ENCODE results near the gene UBA5.
"Not testable (repeated sequence)": the region's sequence is repeated elsewhere in the genome, so short reads cannot be mapped to it uniquely, and the experiment has no call there.

Gene UBA5

DNA sequence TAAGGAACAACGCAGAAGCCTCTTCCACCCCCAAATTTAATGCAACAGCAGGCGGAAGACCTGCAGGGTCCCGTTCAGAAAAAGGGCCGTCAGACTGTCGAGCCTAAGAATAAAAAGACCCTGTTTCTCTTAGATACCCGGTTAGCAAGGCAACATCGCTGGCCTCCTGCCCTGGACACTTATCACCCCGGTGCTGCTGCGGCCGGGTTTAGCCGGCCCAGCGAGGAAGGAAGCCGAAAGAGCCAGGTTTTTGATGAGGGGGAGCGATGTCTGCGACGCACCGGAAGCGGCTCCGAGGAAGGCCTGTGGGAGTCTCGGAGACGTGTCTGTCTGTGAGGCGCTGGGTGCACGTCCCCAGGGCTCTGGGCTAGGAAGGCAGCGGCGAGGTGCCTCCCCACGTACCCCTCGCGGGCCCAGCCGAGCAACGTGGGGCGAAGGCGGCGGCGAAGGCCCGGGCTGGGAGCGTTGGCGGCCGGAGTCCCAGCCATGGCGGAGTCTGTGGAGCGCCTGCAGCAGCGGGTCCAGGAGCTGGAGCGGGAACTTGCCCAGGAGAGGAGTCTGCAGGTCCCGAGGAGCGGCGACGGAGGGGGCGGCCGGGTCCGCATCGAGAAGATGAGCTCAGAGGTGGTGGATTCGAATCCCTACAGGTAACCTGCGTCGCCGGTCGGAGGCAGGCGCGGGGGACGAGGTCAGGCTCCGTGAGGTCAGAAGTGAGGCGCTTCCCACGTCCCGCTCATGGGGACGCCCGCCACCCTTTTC, at the start of gene UBA5:
Gene UBA5, plus strand, starts transcription at position 278 of the 759 bp plus-strand sequence. Its CDS starts 209 bp downstream, at position 487.
- DNase-seq = peak; percentile 59

DNA sequence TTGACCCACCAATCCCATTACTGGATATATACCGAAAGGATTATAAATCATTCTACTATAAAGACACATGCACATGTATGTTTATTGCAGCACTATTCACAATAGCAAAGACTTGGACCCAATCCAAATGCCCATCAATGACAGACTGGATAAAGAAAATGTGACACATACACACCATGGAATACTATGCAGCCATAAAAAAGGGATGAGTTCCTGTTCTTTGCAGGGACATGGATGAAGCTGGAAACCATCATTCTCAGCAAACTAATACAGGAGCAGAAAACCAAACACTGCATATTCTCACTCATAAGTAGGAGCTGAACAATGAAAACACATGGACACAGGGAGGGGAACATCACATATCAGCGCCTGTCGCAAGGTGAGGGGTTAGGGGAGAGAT, 44.8 kb upstream of the UBA5 start:
- not testable (repeated sequence) for DNase-seq

DNA sequence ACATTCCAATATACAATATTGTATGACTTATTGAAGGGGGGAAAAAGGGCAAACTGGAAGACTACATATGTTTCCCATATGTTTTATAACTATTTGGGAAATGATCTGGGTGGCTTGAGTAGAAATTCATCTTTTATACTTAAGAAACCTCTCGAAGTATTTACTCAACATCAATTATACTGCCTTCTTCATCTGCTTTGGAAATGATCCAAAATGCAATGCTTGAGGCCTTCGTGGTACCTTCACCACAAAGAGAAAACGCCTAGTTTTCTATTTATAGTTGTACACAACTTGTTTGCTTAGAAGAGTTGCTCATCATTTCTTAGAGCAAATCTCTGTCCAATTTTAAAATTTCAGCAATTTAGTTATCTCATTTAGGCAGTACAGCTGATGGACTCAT, 44.2 kb upstream of the UBA5 start:
- no peak for DNase-seq

DNA sequence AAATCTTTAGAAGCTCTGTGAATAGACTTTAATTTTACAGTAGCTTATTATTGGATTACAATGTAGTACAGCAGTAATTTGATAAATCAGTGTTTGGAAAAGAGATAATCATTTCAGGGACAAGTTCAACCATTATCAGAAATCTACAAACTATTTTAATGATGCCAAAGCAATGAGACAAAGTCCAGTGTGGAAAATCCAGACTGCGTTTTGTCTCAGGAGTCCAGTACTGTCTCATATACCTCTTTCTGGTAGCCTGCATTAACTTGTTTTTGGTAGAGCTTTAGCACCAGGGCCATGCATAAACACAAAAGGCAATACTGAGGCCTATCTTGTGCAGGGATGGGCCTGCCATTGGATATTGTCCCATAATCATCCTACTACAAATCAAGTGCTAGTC, 43.3 kb upstream of the UBA5 start:
- DNase-seq = no peak

DNA sequence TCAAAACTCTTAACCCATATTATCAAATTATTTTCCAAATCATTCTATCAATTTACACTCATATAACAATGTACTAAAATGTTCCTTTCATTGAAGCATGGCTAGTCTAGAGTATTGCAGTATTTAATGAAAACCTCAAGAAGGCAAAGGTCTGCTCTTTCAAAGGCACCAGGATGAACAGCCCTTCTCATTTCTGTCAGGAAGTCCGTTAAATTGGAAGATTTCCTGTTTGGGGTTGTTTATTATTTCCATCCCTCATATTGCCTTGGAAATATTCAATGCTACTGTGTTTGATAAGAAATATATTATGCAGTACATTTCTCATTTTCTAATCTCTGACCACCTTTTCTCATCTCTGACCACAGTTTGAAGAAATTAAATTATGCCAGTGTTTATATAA, 38.0 kb upstream of the UBA5 start:
- no peak for DNase-seq

DNA sequence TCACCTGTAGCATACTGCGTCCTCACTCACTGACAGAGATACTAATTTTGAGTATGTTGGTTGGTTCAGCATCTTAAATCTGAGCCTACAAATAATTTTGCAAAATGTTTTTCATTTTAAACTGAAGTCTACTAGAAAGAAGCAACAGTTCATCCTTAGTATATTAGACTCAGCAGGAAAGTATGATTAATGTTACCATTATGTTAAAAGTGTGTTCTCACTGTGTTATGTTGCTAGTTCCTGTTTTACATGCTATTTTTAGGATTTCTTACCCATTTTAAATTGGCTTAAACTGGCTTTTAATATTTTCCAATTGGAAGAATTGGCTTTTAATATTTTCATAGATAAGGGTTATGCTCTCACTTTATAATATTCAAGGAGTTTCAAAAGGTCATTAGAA, 37.4 kb upstream of the UBA5 start:
- no peak for DNase-seq

DNA sequence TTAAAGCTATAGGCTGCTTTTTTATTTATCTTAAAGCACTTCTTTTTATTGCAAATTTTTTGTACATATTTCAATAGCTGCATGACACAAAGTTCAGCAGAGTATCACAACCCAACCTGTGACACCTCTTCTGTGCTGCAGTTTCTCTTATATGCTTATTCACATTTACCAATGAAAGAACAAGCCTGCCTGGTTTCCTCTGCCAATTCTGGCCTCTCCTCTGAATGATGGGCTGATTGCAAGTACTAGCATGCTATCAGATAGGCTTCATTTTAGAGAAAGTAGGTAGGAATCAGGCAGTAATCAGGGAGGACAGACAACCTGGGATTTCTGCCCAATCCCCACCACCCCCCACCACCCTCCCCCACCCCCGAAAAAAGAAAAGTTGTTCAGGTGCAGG, 36.5 kb upstream of the UBA5 start:
- no peak for DNase-seq

DNA sequence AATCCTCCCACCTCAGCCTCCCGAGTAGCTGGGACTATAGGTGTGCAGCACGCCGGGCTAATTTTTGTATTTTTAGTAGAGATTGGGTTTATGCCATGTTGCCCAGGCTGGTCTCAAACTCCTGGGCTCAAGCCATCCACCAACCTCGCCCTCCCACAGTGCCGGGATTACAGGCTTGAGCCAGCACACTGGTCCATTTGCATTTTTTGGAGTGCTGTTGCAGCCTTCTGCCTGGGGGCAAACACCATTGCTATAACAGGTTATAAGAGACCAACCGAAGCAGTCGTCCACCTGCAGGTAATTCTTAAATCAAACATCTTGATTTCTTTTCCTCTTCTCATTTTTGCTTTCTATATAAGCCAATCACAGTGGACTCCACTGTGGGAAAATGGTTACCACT, 35.3 kb upstream of the UBA5 start:
- DNase-seq = no peak

DNA sequence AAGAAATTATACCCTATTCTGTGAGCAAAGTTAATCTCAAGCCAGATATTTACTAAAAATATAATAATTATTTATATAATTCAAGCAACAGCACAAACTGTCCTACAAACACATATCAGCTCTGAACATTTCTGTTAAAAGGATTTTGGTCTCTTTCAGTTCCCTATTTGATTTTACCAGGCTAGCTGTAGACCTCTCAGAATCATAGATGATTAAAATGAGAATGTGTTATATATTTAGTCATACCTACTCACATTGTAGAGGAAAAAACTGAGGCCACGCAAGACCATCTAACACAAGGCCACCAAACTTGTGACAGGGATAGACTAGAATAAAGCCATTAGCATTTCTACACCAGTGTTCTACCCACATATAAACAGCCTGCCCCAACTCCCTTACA, 34.5 kb upstream of the UBA5 start:
- DNase-seq = no peak

DNA sequence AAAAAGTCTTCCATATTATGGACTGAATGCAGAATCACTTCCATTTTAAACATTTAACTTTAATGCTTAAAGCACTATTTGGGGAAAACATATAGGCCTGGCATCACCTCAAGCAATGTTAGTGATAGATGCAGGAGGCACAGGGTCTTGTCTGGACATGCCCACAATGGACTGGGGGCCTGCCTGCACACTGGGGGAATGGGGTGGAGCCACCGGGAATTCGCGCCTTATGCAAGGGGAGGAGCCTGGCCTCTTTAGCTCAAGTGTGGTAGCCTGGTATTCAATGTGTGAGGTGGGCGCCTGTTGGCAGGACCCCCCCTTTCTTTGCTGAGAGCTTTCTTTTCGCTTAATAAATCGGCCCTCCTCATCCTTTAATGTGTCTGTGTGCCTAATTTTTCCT, 33.2 kb upstream of the UBA5 start:
- no peak for DNase-seq

DNA sequence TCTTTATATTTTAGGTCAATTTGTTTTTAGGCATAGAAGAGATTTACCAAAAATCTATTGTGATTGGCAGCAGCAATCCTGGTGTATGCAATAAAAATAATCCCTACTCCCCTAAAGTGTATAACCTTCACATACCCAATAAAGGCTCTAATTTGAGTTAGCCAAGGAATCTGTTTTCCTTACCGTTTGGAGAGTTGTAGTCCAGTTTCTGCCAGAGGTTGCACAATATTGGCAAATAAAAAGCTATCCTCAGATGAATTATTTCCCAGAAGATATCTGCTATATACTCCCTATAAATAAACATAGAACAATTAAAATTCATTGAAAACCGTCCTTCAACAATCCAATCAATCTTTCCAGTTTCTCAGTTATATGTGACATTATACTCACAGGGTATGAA, 32.0 kb upstream of the UBA5 start:
- no peak for DNase-seq

DNA sequence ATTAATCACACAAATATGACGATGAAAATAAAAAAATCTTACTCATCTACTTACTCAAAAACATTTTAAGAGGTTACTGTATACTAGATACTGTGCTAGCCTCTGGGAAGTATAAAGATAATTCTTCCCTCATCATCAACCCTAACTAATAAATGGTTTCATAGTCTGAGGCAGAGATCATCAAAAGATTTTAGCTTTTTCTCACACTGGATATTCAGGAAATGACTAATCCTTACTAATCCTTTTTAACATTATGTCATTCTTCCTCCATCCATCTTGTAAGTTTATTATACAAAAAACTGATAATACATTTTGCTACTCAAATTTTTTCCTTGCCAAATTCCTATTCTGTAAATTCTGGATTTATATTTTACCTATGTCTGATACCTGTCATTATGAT, 30.2 kb upstream of the UBA5 start:
- DNase-seq = no peak

DNA sequence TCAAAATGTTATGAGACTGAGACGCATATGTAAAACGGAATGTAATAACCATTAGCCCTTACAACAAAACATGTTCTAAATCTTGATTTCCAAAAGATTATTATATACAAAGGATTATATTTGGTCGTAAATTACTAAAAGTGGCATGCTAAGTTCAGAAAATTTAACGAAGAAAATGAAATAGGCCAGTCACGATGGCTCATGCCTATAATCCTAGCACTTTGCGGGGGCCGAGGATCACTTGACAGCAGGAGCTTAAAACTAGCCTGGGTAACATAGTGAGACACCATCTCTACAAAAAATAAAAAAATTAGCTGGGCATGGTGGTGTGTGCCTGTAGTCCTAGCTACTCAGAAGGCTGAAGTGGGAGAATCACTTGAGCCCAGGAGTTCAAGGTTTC, 29.5 kb upstream of the UBA5 start:
- no peak for DNase-seq

DNA sequence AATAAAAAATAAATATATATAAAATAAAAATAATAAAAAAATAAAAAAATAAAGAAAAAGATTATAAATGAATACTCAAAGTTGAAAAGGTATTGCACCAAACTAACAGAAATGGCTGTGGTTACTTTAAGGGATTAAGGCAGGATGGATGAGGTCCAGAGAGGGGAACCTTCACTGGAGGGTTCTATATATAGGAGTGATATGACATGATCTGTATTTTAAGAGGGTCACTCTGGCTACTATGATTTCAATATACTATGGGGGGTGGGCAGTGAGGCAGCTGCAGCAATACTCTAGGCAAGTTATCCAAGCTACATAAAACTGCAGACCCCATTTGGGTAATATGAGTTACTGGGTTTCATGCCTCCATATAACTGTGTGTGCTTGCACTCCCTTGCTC, 25.1 kb upstream of the UBA5 start:
- no peak for DNase-seq

DNA sequence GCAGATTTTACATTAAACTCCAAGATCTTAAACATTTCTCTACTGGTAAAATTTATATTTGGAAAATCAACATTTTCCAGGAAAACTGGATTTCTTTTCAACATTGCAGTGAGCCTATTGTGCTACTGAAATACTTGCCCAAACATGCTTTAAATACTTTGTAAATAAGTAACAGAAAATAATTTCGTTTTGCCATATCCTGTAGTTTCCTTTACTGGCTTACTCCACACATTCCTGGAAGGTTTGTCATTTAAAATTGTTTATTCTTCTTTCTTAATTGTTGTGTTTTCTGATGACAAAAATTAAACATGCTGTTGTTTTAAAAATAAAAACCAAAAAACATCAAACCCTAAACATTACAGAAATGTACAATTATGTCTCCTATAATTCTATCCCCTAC, 22.5 kb upstream of the UBA5 start:
- no peak for DNase-seq

DNA sequence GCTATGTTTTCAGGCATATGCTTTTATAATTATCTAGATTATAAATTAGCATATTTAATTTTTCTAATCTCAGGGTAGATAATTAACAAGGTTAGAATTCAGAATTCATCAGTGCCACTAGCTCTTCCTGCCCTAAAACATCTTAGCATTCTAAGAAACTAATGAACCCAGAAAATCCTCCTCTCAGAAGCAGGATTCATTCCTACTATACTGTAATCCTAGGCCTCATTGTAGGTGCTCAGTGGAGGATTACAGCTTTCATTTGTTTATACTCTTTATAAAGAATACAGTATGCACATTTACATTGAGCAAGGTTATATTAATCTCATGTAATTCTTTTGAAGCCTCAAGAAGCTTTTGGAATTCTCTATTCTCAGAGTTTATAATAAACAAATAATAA, 21.4 kb upstream of the UBA5 start:
- no peak for DNase-seq

DNA sequence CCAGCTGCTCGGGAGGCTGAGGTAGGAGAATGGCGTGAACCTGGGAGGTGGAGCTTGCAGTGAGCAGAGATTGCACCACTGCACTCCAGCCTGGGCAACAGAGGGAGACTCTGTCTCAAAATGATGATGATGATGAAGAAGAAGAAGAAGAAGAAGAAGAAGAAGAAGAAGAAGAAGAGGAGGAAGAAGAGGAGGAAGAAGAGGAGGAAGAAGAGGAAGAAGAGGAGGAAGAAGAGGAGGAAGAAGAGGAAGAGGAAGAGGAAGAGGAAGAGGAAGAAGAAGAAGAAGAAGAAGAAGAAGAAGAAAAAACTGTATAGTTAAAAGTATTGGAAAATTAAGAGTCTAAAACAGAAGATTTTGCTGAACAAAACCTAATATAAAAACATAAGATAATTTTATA, 18.7 kb upstream of the UBA5 start:
- DNase-seq = not testable (repeated sequence)

DNA sequence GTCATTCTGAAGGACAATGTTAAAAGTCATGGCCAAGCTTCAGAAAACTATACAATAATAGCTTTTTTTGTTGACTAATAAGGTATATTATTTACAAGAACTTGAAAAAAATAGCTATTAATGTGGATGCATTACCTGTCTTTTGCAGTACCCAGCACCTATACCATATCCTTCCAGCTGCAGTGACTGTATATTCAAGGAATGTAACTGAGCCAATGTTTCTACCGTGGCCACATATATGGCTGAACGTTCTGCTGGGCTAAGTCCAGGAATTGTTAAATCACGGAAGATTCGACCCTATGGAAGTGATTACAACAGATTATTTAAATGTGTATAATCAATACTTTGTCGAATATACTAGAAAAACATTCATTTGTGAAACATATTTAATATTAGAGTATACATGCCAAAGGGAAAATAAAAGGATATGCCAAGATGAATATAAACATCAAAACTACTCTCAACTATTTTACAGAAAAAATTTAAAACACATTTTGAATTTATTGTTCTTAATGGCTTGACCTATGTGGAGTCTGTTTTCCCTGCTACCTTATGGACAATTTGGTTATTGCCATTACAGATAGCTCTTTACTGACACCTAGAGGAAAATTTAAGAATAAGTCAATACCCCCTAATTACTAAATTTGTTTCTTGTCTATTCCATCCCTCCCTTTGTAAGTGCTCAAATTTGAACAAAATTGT, 18.1 kb upstream of the UBA5 start:
- DNase-seq = no peak

DNA sequence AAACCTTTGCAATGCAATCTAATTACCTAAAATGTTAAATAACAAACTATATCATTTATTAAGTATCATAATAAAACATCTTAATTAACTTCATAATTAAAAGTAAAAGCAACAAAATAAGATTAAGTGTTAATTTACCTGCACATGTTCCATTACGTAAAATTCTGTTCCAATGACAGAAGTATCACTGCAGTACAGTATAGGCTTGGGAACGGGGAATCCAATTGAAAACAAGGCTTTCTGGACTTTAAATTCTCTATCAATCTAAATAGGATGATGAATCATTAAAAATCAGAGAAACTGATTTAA, 17.6 kb upstream of the UBA5 start:
- DNase-seq = no peak

DNA sequence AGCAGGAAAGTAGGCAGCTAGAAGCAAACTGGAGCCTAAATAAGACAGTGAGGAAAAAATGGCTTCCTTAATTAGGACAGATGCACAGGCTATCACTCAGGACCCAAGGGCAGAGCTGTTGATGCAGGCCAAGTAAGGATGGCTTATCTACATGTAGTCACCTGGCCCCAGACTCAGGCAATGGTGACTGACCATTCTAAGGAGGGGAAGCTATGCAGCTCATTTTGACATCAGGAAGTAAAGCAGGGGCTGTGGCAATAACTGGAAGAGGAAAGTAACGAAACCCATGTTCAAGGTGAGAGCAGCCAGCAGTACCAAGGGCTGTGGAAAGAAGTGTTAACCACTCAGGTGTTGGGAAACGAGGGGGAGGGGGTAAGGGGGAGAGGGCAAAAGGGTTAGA, 16.8 kb upstream of the UBA5 start:
- no peak for DNase-seq

DNA sequence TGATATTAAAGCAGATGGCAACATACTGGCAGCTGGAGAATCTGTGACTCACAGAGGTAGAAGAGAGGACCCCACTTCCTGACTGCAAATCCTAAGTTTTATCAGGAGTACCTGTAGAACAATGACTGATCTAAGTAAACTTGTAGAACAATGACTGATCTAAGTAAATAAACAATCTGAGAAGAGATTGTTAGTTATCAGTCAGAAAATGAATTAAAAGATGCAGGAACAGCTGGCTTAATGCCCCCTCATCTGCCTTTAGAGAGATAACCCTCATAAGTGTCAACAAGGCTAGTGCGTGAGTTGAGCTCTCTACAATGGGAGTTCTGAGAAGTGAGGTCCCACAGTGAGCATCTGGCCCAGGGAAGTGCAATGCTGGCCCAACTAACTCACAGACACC, 15.1 kb upstream of the UBA5 start:
- DNase-seq = no peak

DNA sequence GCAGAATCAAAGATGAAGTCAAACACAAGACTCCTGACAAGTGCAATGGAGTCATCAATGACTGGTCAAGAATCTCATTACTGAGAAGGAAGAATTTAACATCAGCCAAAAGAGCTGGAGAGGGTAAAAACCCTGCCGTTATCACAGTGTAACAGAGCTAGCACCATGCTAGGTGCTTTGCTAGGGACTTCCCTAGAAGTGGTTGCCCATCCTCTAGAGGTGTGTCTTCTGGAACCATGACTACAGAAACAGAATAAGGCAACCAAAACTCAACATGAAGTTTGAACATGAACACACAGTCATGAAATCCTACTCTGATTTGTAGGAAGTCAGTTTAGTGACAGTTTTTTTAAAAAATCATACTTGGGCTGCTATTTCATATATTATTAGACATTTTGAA, 10.0 kb upstream of the UBA5 start:
- no peak for DNase-seq

DNA sequence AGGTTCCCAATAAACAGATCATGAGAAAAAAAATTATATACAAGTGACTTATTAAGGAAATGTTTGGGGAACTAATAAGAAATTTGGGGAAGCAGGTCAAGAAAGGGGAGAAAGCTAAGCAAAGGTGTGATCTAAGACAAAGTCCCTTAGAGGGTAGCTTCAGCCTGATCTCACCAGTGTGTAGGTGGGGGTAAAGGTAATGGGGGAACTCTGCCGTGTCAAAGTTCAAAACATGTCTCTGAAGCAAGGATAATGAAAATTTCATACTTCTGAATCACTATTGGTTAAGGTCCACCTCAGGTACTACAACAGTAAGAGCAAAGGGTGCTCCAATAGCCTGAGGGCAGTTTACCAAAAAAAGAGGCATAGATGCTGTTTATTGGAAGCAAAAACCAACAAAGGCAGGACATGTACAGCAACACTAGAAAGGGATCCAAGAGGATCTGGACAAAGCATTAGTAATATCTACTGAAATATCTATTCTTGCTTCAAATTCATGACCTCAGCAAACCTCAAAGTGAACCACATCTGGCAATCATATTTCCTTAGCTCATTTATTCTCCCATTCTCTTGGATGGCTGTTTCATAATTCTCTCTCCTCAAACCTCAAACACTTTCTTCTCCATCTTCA, 7.4 kb upstream of the UBA5 start:
- DNase-seq = no peak

DNA sequence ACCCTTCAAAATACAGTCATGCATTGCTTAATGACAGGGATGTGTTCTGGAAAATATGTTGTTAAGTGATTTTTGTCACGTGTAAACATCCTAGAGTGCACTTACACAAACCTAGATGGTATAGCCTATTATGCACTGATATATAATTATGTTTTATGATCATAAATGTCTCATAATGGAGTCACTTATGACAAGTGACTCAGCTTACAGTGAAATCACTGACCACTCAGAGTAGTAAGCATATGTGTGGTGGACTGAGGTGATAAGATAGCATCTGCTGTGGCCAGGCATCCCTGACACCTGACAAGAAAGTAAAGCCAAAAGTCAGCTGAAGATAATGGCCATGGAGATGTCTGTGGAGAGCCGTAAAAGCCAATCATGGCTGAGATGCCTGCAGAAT, 5.9 kb upstream of the UBA5 start:
- no peak for DNase-seq

DNA sequence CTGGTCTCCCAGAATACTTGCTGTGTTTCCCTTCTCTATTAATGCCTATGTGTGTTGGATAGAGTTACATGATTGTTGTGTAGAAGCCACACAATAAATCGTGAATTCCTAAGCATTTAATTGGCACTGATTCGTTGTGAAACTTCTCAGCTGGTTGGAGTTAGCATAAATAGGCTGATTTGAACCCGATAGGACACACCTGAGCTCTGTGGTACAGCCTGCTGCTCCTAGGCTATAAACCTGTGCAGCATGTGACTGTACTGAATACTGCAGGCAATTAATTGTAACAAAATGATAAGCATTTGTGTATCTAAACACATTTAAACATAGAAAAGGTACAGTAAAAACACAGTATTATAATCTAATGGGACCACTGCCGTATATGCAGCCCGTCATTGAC, 5.4 kb upstream of the UBA5 start:
- no peak for DNase-seq

Data from GDM1 (cell line).